ENCODE results near the gene EID2. TPM values are rescaled to one million over a fixed set of nuclear protein-coding genes. Genes with fewer than 3 reads are reported as not detected.

The EID2 gene
- total and polyA plus RNA-seq, 2 of the 13 experiments (the other 11 are each of a cell fraction or from before 2014, with no cell fraction given): 3.7 to 14.1 TPM

GRCh38 chr19:39502640-39503417, 37.1 kb downstream of the EID2 start (continued):
- peak; percentile 93 for TF ChIP-seq MLXIP (CRISPR knock-in tag; IDR thresholded peaks at IDR 0.05; ENCODE audit: borderline replicate concordance)
- peak; percentile 58; the same call in 1 of the 2 replicates for TF ChIP-seq GZF1 (CRISPR knock-in tag; IDR thresholded peaks at IDR 0.05)
- TF ChIP-seq ZNF776 (CRISPR knock-in tag; IDR thresholded peaks at IDR 0.05): peak; percentile 100; the same call in 1 of the 2 replicates
- peak; percentile 95; the same call in 1 of the 2 replicates for TF ChIP-seq ZBTB42 (CRISPR knock-in tag; IDR thresholded peaks at IDR 0.05)
- peak; percentile 100 for TF ChIP-seq ZIK1 (CRISPR knock-in tag; IDR thresholded peaks at IDR 0.05; ENCODE audit: borderline replicate concordance, low read depth)
- TF ChIP-seq CCDC6 (CRISPR knock-in tag; IDR thresholded peaks at IDR 0.05): peak; percentile 100
- TF ChIP-seq ZNF557 (CRISPR knock-in tag; IDR thresholded peaks at IDR 0.05): peak; percentile 90; the same call in 1 of the 2 replicates
- peak; percentile 92 for TF ChIP-seq KLF12 (CRISPR knock-in tag; IDR thresholded peaks at IDR 0.05; ENCODE audit: borderline replicate concordance)
- TF ChIP-seq RARG (CRISPR knock-in tag; IDR thresholded peaks at IDR 0.05; ENCODE audit: low read depth): 0 out of 2 replicates have a peak, but pooled peaks have one; percentile 75
- TF ChIP-seq ZSCAN9 (CRISPR knock-in tag; IDR thresholded peaks at IDR 0.05; ENCODE audit: borderline replicate concordance): peak; percentile 85; the same call in 1 of the 2 replicates
- TF ChIP-seq CBX5 (CRISPR knock-in tag; IDR thresholded peaks at IDR 0.05; ENCODE audit: borderline replicate concordance): peak; percentile 86
- peak; percentile 93 for TF ChIP-seq ZBTB7A (CRISPR knock-in tag; IDR thresholded peaks at IDR 0.05)
- TF ChIP-seq MLLT10 (CRISPR knock-in tag; IDR thresholded peaks at IDR 0.05): no peak
- no peak for TF ChIP-seq NR2F6 (IDR thresholded peaks at IDR 0.05)
- peak; percentile 10; the same call in 1 of the 2 replicates for TF ChIP-seq NR2F6 (CRISPR knock-in tag; IDR thresholded peaks at IDR 0.05)
- TF ChIP-seq GMEB2 (CRISPR knock-in tag; IDR thresholded peaks at IDR 0.05; ENCODE audit: low read depth): no peak
- TF ChIP-seq ZNF335 (CRISPR knock-in tag; IDR thresholded peaks at IDR 0.05): no peak
- TF ChIP-seq SRSF1 (optimal IDR thresholded peaks at IDR 0.05; ENCODE audit: low read depth, low read length): no peak
- peak; percentile 83; the same call in 1 of the 2 replicates for TF ChIP-seq GLI4 (CRISPR knock-in tag; IDR thresholded peaks at IDR 0.05; ENCODE audit: borderline replicate concordance)
- no peak for TF ChIP-seq ZNF747 (CRISPR knock-in tag; IDR thresholded peaks at IDR 0.05; ENCODE audit: borderline replicate concordance)
- peak; percentile 99 for TF ChIP-seq ZXDC (CRISPR knock-in tag; IDR thresholded peaks at IDR 0.05)
- peak; percentile 93; the same call in 1 of the 2 replicates for TF ChIP-seq CAMTA2 (CRISPR knock-in tag; IDR thresholded peaks at IDR 0.05; ENCODE audit: borderline replicate concordance)
- TF ChIP-seq ZNF703 (CRISPR knock-in tag; IDR thresholded peaks at IDR 0.05; ENCODE audit: borderline replicate concordance): peak; percentile 66; the same call in 1 of the 2 replicates
- peak; percentile 99 for TF ChIP-seq ZNF446 (CRISPR knock-in tag; IDR thresholded peaks at IDR 0.05)

Data from HepG2 (cell line).